HepG2 (cell line): ENCODE results near the gene SNED1. TPM values are rescaled to one million over a fixed set of nuclear protein-coding genes. Genes with fewer than 3 reads are reported as not detected.

Experiments
- FOXA1 ChIP-seq, 2 experiments: fragments of 450-650 bp in 1 of 2; sonication (generic) in 1 of 2; formaldehyde crosslinking in 1 of 2; IDR thresholded peaks; 2 replicates each; pipeline versions ENCODE4 v1.4.0 to v1.6.1; 2016 to 2020; ENCODE audit warnings: missing genetic modification reagents in 1 of 2
- HMG20B ChIP-seq: conservative IDR thresholded peaks from 2 replicates; pipeline ENCODE4 v1.6.1; 2016; ENCODE audit warnings: missing genetic modification reagents, missing compliant biosample characterization
- PAX8 ChIP-seq: sonication (generic); formaldehyde crosslinking; IDR thresholded peaks from 2 replicates; pipeline ENCODE4 v1.8.0; 2022; ENCODE audit warnings: mild to moderate bottlenecking, missing genetic modification reagents, borderline replicate concordance
- RORA ChIP-seq: sonication (generic); formaldehyde crosslinking; IDR thresholded peaks from 2 replicates; pipeline ENCODE4 v1.5.0; 2020; ENCODE audit warnings: mild to moderate bottlenecking, missing genetic modification reagents, moderate library complexity
- RXRB ChIP-seq: IDR thresholded peaks from 2 replicates; pipeline ENCODE4 v1.6.1; 2016; ENCODE audit warnings: borderline replicate concordance, missing genetic modification reagents, missing compliant biosample characterization
- SNAPC4 ChIP-seq: sonication (generic); formaldehyde crosslinking; IDR thresholded peaks from 2 replicates; pipeline ENCODE4 v1.4.0; 2020; ENCODE audit warnings: mild to moderate bottlenecking, missing genetic modification reagents
- SUZ12 ChIP-seq: fragments of 150-350 bp; IDR thresholded peaks from 2 replicates; pipeline ENCODE4 v1.6.1; 2014; ENCODE audit warnings: low read depth, low read length
- XRCC5 ChIP-seq: fragments of 200-400 bp; formaldehyde crosslinking; optimal IDR thresholded peaks from 2 replicates; pipeline ENCODE3; 2017; ENCODE audit warnings: mild to moderate bottlenecking, low read length
- ZNF282 ChIP-seq: fragments of 450-650 bp; IDR thresholded peaks from 2 replicates; pipeline ENCODE4 v1.6.1; 2018; ENCODE audit not compliant: partially characterized antibody
- ZNF318 ChIP-seq: sonication (generic); formaldehyde crosslinking; IDR thresholded peaks from 2 replicates; pipeline ENCODE4 v1.4.0; 2020; ENCODE audit warnings: mild to moderate bottlenecking, missing genetic modification reagents
- ZNF451 ChIP-seq: sonication (generic); formaldehyde crosslinking; IDR thresholded peaks from 2 replicates; pipeline ENCODE4 v1.5.0; 2020; ENCODE audit warnings: mild to moderate bottlenecking, missing genetic modification reagents
- ZNF598 ChIP-seq: sonication (generic); formaldehyde crosslinking; IDR thresholded peaks from 2 replicates; pipeline ENCODE4 v1.5.1; 2020; ENCODE audit warnings: mild to moderate bottlenecking, missing genetic modification reagents, borderline replicate concordance
- ZNF704 ChIP-seq: sonication (generic); formaldehyde crosslinking; IDR thresholded peaks from 2 replicates; pipeline ENCODE4 v1.8.1; 2023; ENCODE audit warnings: mild to moderate bottlenecking, inconsistent platforms, moderate library complexity, missing genetic modification reagents, borderline replicate concordance
- polyA plus RNA-seq, 8 experiments: library from polyadenylated mRNA; depleted of rRNA in 3 of 8; stranded (reverse) in 7 of 8; unstranded in 1 of 8; fragments of >200 nt; fragmentation: Illumina TruSeq in 4 of 8; extraction: Trizol in 4 of 8; gene quantifications; 2 replicates each; pipeline versions ENCODE4 v1.2.1 to v1.2.3, GENCODE V29; 2011 to 2016; ENCODE audit warnings: low read depth in 4 of 8, missing spikeins in 1 of 8, mixed read lengths in 1 of 8; ENCODE audit not compliant: insufficient read depth in 1 of 8
- total RNA-seq, 5 experiments: library from RNA; depleted of rRNA; stranded (reverse); fragments of >200 nt; fragmentation: Illumina TruSeq; extraction: Trizol; gene quantifications; 2 replicates each; pipeline ENCODE4 v1.2.3, GENCODE V29; 2016; ENCODE audit warnings: low read depth in 1 of 5

The SNED1 gene
- total and polyA plus RNA-seq, 2 of the 13 experiments (the other 11 are each of a cell fraction or from before 2014, with no cell fraction given) = 0.15 to 0.65 TPM

DNA sequence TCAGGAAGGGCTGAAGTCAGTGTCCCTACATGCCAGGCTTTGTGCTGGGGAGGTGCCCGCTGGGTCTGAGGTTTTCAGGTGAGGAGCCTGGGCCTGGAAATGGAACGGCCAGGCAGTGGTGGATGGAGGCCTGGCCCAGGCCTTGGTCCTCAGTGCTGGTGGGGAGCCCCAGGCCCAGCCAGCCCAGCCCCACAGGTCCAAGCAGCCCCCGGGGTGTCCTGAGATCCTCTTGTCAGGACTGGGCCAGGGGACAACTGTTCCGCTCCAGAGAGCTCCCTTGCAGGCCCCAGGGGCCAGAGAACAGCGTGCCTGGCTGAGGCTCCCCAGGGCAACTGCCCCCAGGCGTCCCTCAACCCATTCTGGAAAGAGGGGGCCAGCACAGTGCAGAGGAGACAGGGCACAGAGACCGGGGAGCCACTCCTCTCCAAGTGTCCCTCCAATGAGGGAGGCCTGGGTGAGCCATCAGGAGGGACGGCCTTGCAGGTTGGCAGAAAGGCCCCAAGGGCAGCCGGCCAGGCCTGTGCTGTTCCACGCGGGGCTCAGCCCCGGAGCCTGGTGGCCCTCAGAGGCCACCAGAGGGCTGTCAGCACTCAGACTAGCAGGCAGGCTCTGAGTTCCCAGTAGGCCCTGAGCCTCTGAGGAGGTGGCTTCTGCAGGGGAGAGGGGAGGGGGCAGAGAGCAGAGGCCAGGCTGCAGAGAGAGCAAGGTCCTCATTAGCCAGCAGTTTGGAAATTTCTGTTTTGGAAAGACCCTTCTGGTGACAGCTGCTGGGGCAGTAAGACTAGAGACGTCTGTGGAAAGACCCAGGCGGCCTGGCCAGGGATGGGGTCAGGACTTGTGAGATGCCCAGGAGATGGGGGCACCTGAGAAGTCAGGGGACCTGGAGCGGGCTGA, 29.4 kb upstream of the SNED1 start (continued):
- TF ChIP-seq ZNF704 (CRISPR knock-in tag) (peak; percentile 65; the same call in 1 of the 2 replicates), PAX8 (0 out of 2 replicates have a peak, but pooled peaks have one; percentile 51), SUZ12 (no peak), ZNF451 (peak; percentile 21; the same call in 1 of the 2 replicates), ZNF598 (peak; percentile 58; the same call in 1 of the 2 replicates), RXRB (CRISPR knock-in tag) (peak; percentile 31; the same call in 1 of the 2 replicates), RORA (no peak), SNAPC4 (CRISPR knock-in tag) (peak; percentile 80; the same call in 1 of the 2 replicates), FOXA1 (IDR thresholded peaks at IDR 0.05) (no peak), FOXA1 (CRISPR knock-in tag; IDR thresholded peaks at IDR 0.05) (no peak), ZNF282 (no peak), XRCC5 (peak; percentile 92), HMG20B (CRISPR knock-in tag) (no peak), ZNF318 (CRISPR knock-in tag) (no peak)
